Lower lobe of right lung (tissue), 2 donors: ENCODE measurements around the gene MGAT4B. TPM values are rescaled to one million over a fixed set of nuclear protein-coding genes. Genes with fewer than 3 reads are reported as not detected.
A peak's percentile ranks its signal among the peaks of the same experiment; 100 is the strongest.

Experiments used
- ATAC-seq, 2 donors: fragments of 200-7000 bp; cut with Tn5 transposase; one replicate each; pipeline ENCODE4 v1.9.1; 2020 to 2022; ENCODE audit warnings: mild to moderate bottlenecking in 2 of 2, moderate library complexity in 2 of 2
- DNase-seq: peaks from one replicate; pipeline ENCODE4 v3.0.0-alpha.2; 2020
- H3K27ac ChIP-seq: fragments of 200-600 bp; one replicate; pipeline ENCODE4 v1.8.0; 2022
- H3K27me3 ChIP-seq: fragments of 200-600 bp; one replicate; pipeline ENCODE4 v1.8.0; 2022; ENCODE audit warnings: low read depth
- H3K36me3 ChIP-seq: fragments of 200-600 bp; one replicate; pipeline ENCODE4 v1.8.0; 2022; ENCODE audit warnings: mild to moderate bottlenecking
- H3K4me1 ChIP-seq: fragments of 200-600 bp; one replicate; pipeline ENCODE4 v1.8.0; 2022
- H3K4me3 ChIP-seq: fragments of 200-600 bp; one replicate; pipeline ENCODE4 v1.8.0; 2022; ENCODE audit warnings: mild to moderate bottlenecking
- H3K9me3 ChIP-seq: fragments of 200-600 bp; one replicate; pipeline ENCODE4 v1.8.0; 2022
- CTCF ChIP-seq: fragments of 200-600 bp; IDR thresholded peaks from one replicate; pipeline ENCODE4 v1.8.0; 2022; ENCODE audit warnings: antibody characterized with exemption, mild to moderate bottlenecking
- intact Hi-C: fragments of 100-400 bp; cut with DNase I; formaldehyde crosslinking; loops from one replicate; pipeline ENCODE4 v1.11.0; 2022
- total RNA-seq: library from RNA; stranded (reverse); fragmentation: NEBNext Ultra II Directional; extraction: Animal tissue kit (Norgen Biotek cat#: 25700); gene quantifications from one replicate; pipeline ENCODE4 v1.2.1, GENCODE V29; 2021
- donor health status: DM: no; HTN: yes; CAD: no; lungs with severe emphysema.

MGAT4B gene
- total RNA-seq, 1 donor from 2014 or later, result 105 TPM

- TF ChIP-seq CTCF, result no peak
- H3K4me1 ChIP-seq, result peaks cover 75% of the 10 kb centered on the region
- DNase-seq (peak; percentile 42), ATAC-seq (no peak)
- no peaks in the 10 kb centered on the region for H3K27me3 ChIP-seq
- H3K27ac ChIP-seq, result no peak overlapping the region
- H3K4me3 ChIP-seq, result peak overlapping the region; percentile 97
- peaks cover 72% of the 10 kb centered on the region for H3K36me3 ChIP-seq
- intact Hi-C loops, result no loop called here
- no peaks in the 10 kb centered on the region for H3K9me3 ChIP-seq
These were observed 17.5 kb upstream of the MGAT4B start for GRCh38 chr5:179823937-179824744.

- peak; percentile 40 for DNase-seq
- TF ChIP-seq CTCF, result no peak
These were observed 15.9 kb upstream of the MGAT4B start for GRCh38 chr5:179822444-179822990.

GRCh38 chr5:179822059-179822432 is 15.4 kb upstream of the MGAT4B start:
- no peaks in the 10 kb centered on the region for H3K9me3 ChIP-seq
- no peak for ATAC-seq
- no peak for TF ChIP-seq CTCF
- H3K4me3 ChIP-seq, result peak overlapping the region; percentile 97
- peak; percentile 16 for DNase-seq
- peak overlapping the region; percentile 100 for H3K27ac ChIP-seq
- intact Hi-C loops, result no loop called here
- H3K36me3 ChIP-seq, result peaks cover 51% of the 10 kb centered on the region
- H3K27me3 ChIP-seq, result no peaks in the 10 kb centered on the region
- peaks cover 83% of the 10 kb centered on the region for H3K4me1 ChIP-seq

More at GRCh38 chr5:179822444-179822990, 15.9 kb upstream of the MGAT4B start:
- Histone ChIP-seq H3K36me3 (peaks cover 56% of the 10 kb centered on the region), H3K27ac (peak overlapping the region; percentile 100), H3K27me3 (no peaks in the 10 kb centered on the region), H3K9me3 (no peaks in the 10 kb centered on the region), H3K4me1 (peaks cover 83% of the 10 kb centered on the region), H3K4me3 (peak overlapping the region; percentile 97)
- ATAC-seq, result no peak
- intact Hi-C loops, result no loop called here

GRCh38 chr5:179821298-179822058 is 14.8 kb upstream of the MGAT4B start:
- Histone ChIP-seq H3K36me3 (peaks cover 46% of the 10 kb centered on the region), H3K27me3 (no peaks in the 10 kb centered on the region), H3K4me3 (peak overlapping the region; percentile 97), H3K4me1 (peaks cover 83% of the 10 kb centered on the region), H3K27ac (peak overlapping the region; percentile 100), H3K9me3 (no peaks in the 10 kb centered on the region)
- ATAC-seq (peak; percentile 81 to 88), DNase-seq (peak; percentile 97)
- intact Hi-C loops, result no loop called here
- no peak for TF ChIP-seq CTCF

- intact Hi-C loops, result no loop called here
- H3K27me3 ChIP-seq, result no peaks in the 10 kb centered on the region
- ATAC-seq (peak; percentile 78 to 85), DNase-seq (peak; percentile 88)
- H3K9me3 ChIP-seq, result no peaks in the 10 kb centered on the region
- peaks cover 78% of the 10 kb centered on the region for H3K4me1 ChIP-seq
- H3K4me3 ChIP-seq, result peak within 1 kb of the TSS; percentile 97
- peaks cover 38% of the 10 kb centered on the region for H3K36me3 ChIP-seq
- peak within 1 kb of the TSS; percentile 100 for H3K27ac ChIP-seq
- TF ChIP-seq CTCF, result peak; percentile 23
These were observed 14.0 kb upstream of the MGAT4B start, which contains the start of gene SQSTM1 for GRCh38 chr5:179820483-179821297. Gene SQSTM1 (plus strand): TSS chr5:179820905. CDS start chr5:179820937, 32 bp downstream.
